Heart right ventricle (tissue), 16 donors: ENCODE measurements around the gene NMRK2. TPM values are rescaled to one million over a fixed set of nuclear protein-coding genes. Genes with fewer than 3 reads are reported as not detected.

Experiments
- ATAC-seq, 8 donors: fragments of 200-7000 bp; cut with Tn5 transposase; one replicate each; pipeline ENCODE4 v1.9.1; 2020; ENCODE audit warnings: mild to moderate bottlenecking in 8 of 8, moderate library complexity in 8 of 8, moderate number of reproducible peaks in 1 of 8
- DNase-seq, 2 donors: peaks; one replicate each; pipeline ENCODE4 v3.0.0-alpha.2; 2020
- H3K27ac ChIP-seq, 10 donors: fragments of 200-600 bp; sonication (generic) in 2 of 10; one replicate each; pipeline versions ENCODE4 v1.5.0 to v1.8.0; 2020 to 2022; ENCODE audit warnings: mild to moderate bottlenecking in 3 of 10
- H3K27me3 ChIP-seq, 7 donors: fragments of 200-600 bp; one replicate each; pipeline ENCODE4 v1.8.0; 2021 to 2022; ENCODE audit warnings: mild to moderate bottlenecking in 2 of 7
- H3K36me3 ChIP-seq, 9 donors: fragments of 200-600 bp; sonication (generic) in 1 of 9; one replicate each; pipeline versions ENCODE4 v1.5.0 to v1.8.0; 2020 to 2022; ENCODE audit warnings: mild to moderate bottlenecking in 2 of 9
- H3K4me1 ChIP-seq, 9 donors: fragments of 200-600 bp; sonication (generic) in 1 of 9; one replicate each; pipeline versions ENCODE4 v1.5.0 to v1.8.0; 2020 to 2022; ENCODE audit warnings: mild to moderate bottlenecking in 4 of 9
- H3K4me3 ChIP-seq, 10 donors: fragments of 200-600 bp; sonication (generic) in 2 of 10; one replicate each; pipeline versions ENCODE4 v1.5.0 to v1.8.0; 2020 to 2022; ENCODE audit warnings: mild to moderate bottlenecking in 7 of 10, moderate library complexity in 2 of 10
- H3K9me3 ChIP-seq, 11 donors: fragments of 200-600 bp in 10 of 11; sonication (generic) in 2 of 11; one replicate each; pipeline versions ENCODE4 v1.5.0 to v1.8.0; 2013 to 2022; ENCODE audit warnings: mild to moderate bottlenecking in 2 of 11, control low read depth in 1 of 11, moderate library complexity in 1 of 11
- CTCF ChIP-seq, 9 donors: fragments of 200-600 bp; sonication (generic) in 2 of 9; IDR thresholded peaks; one replicate each; pipeline versions ENCODE4 v1.5.0 to v1.8.0; 2021 to 2022; ENCODE audit warnings: antibody characterized with exemption in 9 of 9, mild to moderate bottlenecking in 5 of 9, moderate library complexity in 1 of 9
- WGBS, 2 donors: extraction: QIAGEN DNeasy Blood & Tissue Kit; methylation state at CpG; one replicate each; pipeline ENCODE4 v1.1.7; 2013; ENCODE audit warnings: inconsistent platforms in 1 of 2; 5-methylcytosine and 5-hydroxymethylcytosine counted together
- intact Hi-C, 10 donors: fragments of 100-400 bp; cut with DNase I; formaldehyde crosslinking; loops; one replicate each; pipeline versions ENCODE4 v1.11.1 to v1.14.2; 2022
- polyA plus RNA-seq, 2 donors: library from polyadenylated mRNA; stranded (reverse); fragments of 200-250 nt; gene quantifications; one replicate each; pipeline ENCODE4 v1.2.3, GENCODE V29; 2013
- total RNA-seq, 10 donors: library from RNA; stranded (reverse); fragmentation: NEBNext Ultra II Directional in 3 of 10; extraction: Animal tissue kit (Norgen Biotek cat#: 25700) in 3 of 10; gene quantifications; one replicate each; pipeline versions ENCODE4 v1.2.1 to v1.2.4, GENCODE V29; 2021 to 2023
- donor health status: Arrhythmogenic right ventricular cardiomyopathy.
- donor health status: ischemic (EF 13 %, LVEDD 7.1; RV severe dilation, severe dysfunction).
- donor health status: healthy with polysubstance abuse.
- donor health status: DM: no; HTN: yes; CAD: no.
- donor health status: DM: no; HTN: no; CAD: no.
- donor health status: ischemic (EF 25% LVEDD 6.9; RV normal size, moderate dysfunction).
- donor health status: ischemic (EF 25% LVEDD 5.7; RV mildly dilated, moderate dysfunction).
- donor health status: healthy.
- donor health status: DM: yes; HTN: yes; CAD: no.
- donor health status: Ischemic cardiomyopathy.
- donor health status: ischemic (EF 35%, LVEDD 5.7; RV mildly dilated, moderate dysfunction).
- donor health status: nonischemic (EF 11% LVEDD 7.7; RV severe dilation, severe dysfunction).
- donor health status: DM: yes; HTN: yes; CAD: no.
- donor health status: PGD.
- donor health status: ischemic (EF 29% LVEDD 5.4; RV normal size, mild dysfunction).
- donor health status: nonischemic (EF 23%, LVEDD 6.1; RV moderate dilation, normal function).

NMRK2 gene
- total and polyA plus RNA-seq, 12 donors = 241 to 2,570 (median 741) TPM

DNA sequence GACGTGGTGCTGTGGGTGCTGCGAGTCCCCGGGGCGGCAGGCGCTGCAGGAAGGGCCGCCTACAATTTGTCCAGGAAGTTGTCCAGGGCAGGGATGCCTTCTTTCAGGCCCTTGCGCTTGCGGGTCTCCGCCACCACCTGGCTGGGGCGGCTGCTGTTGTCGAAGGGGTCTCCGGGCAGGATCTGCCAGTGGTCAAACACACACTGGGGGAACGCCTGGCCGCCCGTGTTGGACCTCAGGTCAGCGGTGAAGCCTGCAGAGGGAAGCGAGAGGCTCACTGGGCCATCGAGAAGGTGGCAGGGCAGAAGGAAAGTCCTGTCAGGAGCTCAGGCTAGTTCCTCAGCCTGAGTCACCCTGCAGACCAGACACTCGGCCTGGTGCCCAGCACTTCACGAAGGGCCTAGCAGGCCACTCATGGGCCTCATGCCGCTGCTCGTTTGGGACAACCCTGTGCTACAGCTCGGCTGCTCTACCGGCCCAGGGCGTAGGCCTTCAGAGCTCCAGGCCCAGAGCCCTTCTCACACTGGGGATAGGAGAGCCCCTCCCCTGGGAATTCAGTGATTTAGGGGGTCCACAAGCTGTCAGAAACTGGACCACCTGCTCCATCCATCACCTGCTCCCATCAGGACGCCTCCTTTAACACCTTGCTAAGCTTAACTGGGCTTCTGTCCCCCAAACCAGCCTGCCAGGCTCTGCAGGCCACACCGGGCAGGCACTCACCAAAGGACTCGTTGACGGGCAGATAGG lies 43.8 kb downstream of the NMRK2 start:
- peaks cover 0 to 17% (median 1%) of the 10 kb centered on the region in 9 donors for H3K4me1 ChIP-seq
- H3K27me3 ChIP-seq = no peaks in the 10 kb centered on the region
- no peak for TF ChIP-seq CTCF (IDR thresholded peaks at IDR 0.05)
- DNase-seq (peak in 1 of 2 donors; percentile 5), ATAC-seq (peak in 4 of 8 donors; percentile 5 to 66 (median 10))
- no peaks in the 10 kb centered on the region for H3K9me3 ChIP-seq
- 84 to 87% methylated on average over 29 of the region's 29 CpGs for WGBS, 2 donors
- peak overlapping the region in 2 of 10 donors; percentile 20 to 33 for H3K27ac ChIP-seq
- intact Hi-C loops = loop anchor here in 1 of 10 donors (10.0 kb wide), 1 partner anchor 212 kb away; the partner anchor contains the start of genes APBA3 and MRPL54
- no peak overlapping the region for H3K4me3 ChIP-seq
- peaks cover 31 to 74% (median 66%) of the 10 kb centered on the region in 9 donors for H3K36me3 ChIP-seq

DNA sequence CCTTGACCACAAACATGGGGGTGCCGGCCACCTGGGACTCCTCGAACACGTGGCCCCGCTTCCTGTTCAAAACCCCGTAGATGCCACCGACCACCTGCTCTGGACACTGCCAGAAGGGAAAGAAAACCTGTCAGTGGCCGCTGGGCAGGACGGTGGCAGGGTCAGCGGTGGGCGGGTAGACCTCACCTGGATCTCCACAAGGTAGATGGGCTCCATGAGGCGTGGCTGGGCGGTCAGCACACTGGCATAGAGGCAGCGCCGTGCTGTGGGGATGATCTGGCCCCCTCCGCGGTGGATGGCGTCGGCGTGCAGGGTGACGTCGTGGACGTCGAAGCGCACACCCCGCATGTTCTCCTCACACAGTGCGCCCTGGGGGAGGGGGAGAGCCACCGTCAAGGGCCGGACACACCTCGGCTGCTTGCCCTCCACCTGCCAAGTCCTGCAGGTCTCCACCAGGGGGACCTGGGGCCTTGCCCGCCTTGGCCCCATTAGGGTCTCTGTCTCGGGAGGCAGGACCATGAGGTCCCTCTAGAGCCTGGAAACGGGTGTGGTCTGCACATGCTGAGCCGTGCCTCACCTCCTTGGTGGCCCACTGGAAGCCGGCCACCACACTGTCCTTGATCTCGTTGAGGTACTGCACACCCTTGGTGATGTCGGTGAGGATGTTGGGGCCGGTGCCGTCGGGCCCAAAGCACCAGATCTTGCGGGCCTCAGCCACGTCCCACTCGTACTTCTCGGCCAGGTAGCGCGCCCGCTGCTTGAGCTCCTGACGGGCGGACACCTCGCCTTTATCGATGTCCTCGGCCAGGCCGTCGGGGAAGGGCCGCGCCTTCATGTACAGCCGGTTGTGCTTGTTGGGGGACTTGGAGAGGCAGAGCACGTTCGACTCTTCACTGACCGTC lies 44.6 kb downstream of the NMRK2 start:
- DNase-seq (peak in 1 of 2 donors; percentile 4), ATAC-seq (peak in 4 of 8 donors; percentile 2 to 15 (median 6))
- no peaks in the 10 kb centered on the region for H3K27me3 ChIP-seq
- H3K4me3 ChIP-seq = no peak overlapping the region
- no peaks in the 10 kb centered on the region for H3K9me3 ChIP-seq
- H3K36me3 ChIP-seq = peaks cover 39 to 80% (median 74%) of the 10 kb centered on the region in 9 donors
- H3K4me1 ChIP-seq = peaks cover 0 to 16% (median 3%) of the 10 kb centered on the region in 9 donors
- intact Hi-C loops = loop anchor here in 1 of 10 donors (10.0 kb wide), 1 partner anchor 213 kb away; the partner anchor contains the start of genes APBA3 and MRPL54
- WGBS, 2 donors = 89 to 91% methylated on average over 59 of the region's 59 CpGs
- no peak for TF ChIP-seq CTCF (IDR thresholded peaks at IDR 0.05)
- H3K27ac ChIP-seq = peak overlapping the region in 2 of 10 donors; percentile 20 to 33

- peaks cover 0 to 23% (median 9%) of the 10 kb centered on the region in 9 donors for H3K4me1 ChIP-seq
- TF ChIP-seq CTCF (IDR thresholded peaks at IDR 0.05) = no peak
- ATAC-seq (no peak), DNase-seq (no peak)
- no peaks in the 10 kb centered on the region for H3K9me3 ChIP-seq
- whole genome bisulfite sequencing, 2 donors = 91 to 94% methylated on average over 19 of the region's 19 CpGs
- H3K27me3 ChIP-seq = no peaks in the 10 kb centered on the region
- peaks cover 42 to 83% (median 80%) of the 10 kb centered on the region in 9 donors for H3K36me3 ChIP-seq
- intact Hi-C loops = loop anchor here in 1 of 10 donors (10.0 kb wide), 1 partner anchor 213 kb away; the partner anchor contains the start of genes APBA3 and MRPL54
- no peak overlapping the region for H3K4me3 ChIP-seq
- H3K27ac ChIP-seq = no peak overlapping the region
Observed at GRCh38 chr19:3978145-3978544, 45.3 kb downstream of the NMRK2 start.

GRCh38 chr19:3979289-3979673 lies 46.4 kb downstream of the NMRK2 start:
- Histone ChIP-seq H3K4me1 (peaks cover 6 to 34% (median 21%) of the 10 kb centered on the region in 9 donors), H3K27ac (no peak overlapping the region), H3K4me3 (no peak overlapping the region), H3K36me3 (peaks cover 47 to 94% (median 92%) of the 10 kb centered on the region in 9 donors), H3K27me3 (no peaks in the 10 kb centered on the region), H3K9me3 (no peaks in the 10 kb centered on the region)
- WGBS, 2 donors = 93 to 98% methylated on average over 18 of the region's 18 CpGs
- no peak for TF ChIP-seq CTCF (IDR thresholded peaks at IDR 0.05)
- intact Hi-C loops = loop anchor here in 1 of 10 donors (10.0 kb wide), 1 partner anchor 214 kb away; the partner anchor contains the start of genes APBA3 and MRPL54
- DNase-seq (peak in 1 of 2 donors; percentile 7), ATAC-seq (no peak)
